Ishikawa (cell line): ENCODE measurements around the gene HS2ST1.

Experiments
- CREB1 ChIP-seq: IDR thresholded peaks from 2 replicates; pipeline ENCODE4 v1.6.1; 2012; ENCODE audit warnings: low read depth
- EP300 ChIP-seq: IDR thresholded peaks from 2 replicates; pipeline ENCODE4 v1.6.1; 2012; ENCODE audit warnings: borderline replicate concordance
- MAX ChIP-seq: IDR thresholded peaks from 2 replicates; pipeline ENCODE4 v1.6.1; 2012
- RAD21 ChIP-seq: IDR thresholded peaks from 2 replicates; pipeline ENCODE4 v1.6.1; 2012; ENCODE audit warnings: low read depth
- REST ChIP-seq: IDR thresholded peaks from 2 replicates; pipeline ENCODE4 v1.6.1; 2012; ENCODE audit warnings: low read depth, mild to moderate bottlenecking
- TEAD4 ChIP-seq: IDR thresholded peaks from 2 replicates; pipeline ENCODE4 v1.6.1; 2012

- TF ChIP-seq RAD21 (no peak), CREB1 (no peak), EP300 (no peak), TEAD4 (no peak), MAX (no peak), REST (no peak)
These were observed 38.7 kb upstream of the HS2ST1 start for GRCh38 chr1:86875722-86876121.
